Vagina (tissue), 2 donors: Measurements from ENCODE around the gene SVEP1.

Source experiments
- CTCF ChIP-seq, 3 experiments: fragments of 450-650 bp in 2 of 3; fragments of 200-600 bp in 1 of 3; sonication (generic) in 1 of 3; IDR thresholded peaks; one replicate each; pipeline ENCODE4 v1.5.1; 2017 to 2019; ENCODE audit warnings: antibody characterized with exemption in 3 of 3, mild to moderate bottlenecking in 2 of 3, moderate library complexity in 2 of 3
- POLR2A ChIP-seq, 2 donors: fragments of 450-650 bp; IDR thresholded peaks; one replicate each; pipeline ENCODE4 v1.6.1; 2017; ENCODE audit warnings: antibody characterized with exemption in 2 of 2, mild to moderate bottlenecking in 2 of 2, moderate library complexity in 2 of 2
- POLR2AphosphoS5 ChIP-seq, 2 donors: sonication (generic); formaldehyde crosslinking; IDR thresholded peaks; one replicate each; pipeline ENCODE4 v1.9.0; 2017; ENCODE audit warnings: antibody characterized with exemption in 2 of 2, mild to moderate bottlenecking in 2 of 2, low read depth in 1 of 2; ENCODE audit not compliant: insufficient read depth in 1 of 2

DNA sequence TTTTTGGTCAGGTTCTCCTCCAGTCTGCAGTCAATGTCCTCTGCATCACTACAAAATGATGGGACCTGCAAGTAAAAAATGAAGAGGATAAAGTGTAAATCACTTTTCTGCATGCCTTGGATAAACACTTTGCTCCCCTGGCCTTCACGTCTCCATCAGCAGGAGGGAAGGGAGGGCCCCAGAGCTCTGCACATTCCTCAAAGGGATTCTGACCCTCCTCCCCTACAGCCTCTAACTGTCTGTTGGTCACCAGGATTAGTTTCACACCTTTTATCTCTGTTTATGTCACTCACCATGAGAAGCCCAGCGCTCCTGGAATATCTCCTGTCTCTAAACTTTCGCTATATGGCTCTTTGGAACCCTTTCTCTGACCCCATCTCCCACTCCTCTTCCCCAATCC, 103.3 kb downstream of the SVEP1 start:
- TF ChIP-seq CTCF (IDR thresholded peaks at IDR 0.05) = no peak
- TF ChIP-seq POLR2AphosphoS5 (IDR thresholded peaks at IDR 0.05; ENCODE audit: insufficient read depth in 1 of 2, low read depth in 1 of 2) = no peak
- TF ChIP-seq POLR2A (IDR thresholded peaks at IDR 0.05) = no peak
